PC-3 (cell line): ENCODE measurements around the gene RASAL2. TPM values are rescaled to one million over a fixed set of nuclear protein-coding genes. Genes with fewer than 3 reads are reported as not detected.

ENCODE experiments used
- ATAC-seq: fragments of 200-7000 bp; cut with Tn5 transposase; 2 replicates; pipeline ENCODE4 v1.9.1; 2020; ENCODE audit warnings: mild to moderate bottlenecking, moderate library complexity
- BruUV-seq: library from RNA; stranded (reverse); fragments of 400-500 nt; replicated peaks from 2 replicates; lab custom pipeline; 2021; lab: Mats Ljungman, UMichigan
- CTCF ChIA-PET: fragments of 300-600 bp; sonication (Branson Sonifier 250); formaldehyde crosslinking; loops from one replicate; lab custom pipeline; 2022; ENCODE audit warnings: antibody characterized with exemption; lab: Charles Lee
- POLR2A ChIA-PET: fragments of 300-600 bp; sonication (Branson Sonifier 250); formaldehyde crosslinking; loops from one replicate; lab custom pipeline; 2022; ENCODE audit warnings: antibody characterized with exemption; ENCODE audit not compliant: unreplicated experiment; lab: Charles Lee
- DNase-seq: peaks from one replicate; pipeline ENCODE4 v3.0.0-alpha.2; 2015
- H2AFZ ChIP-seq: fragments of 300-600 bp; sonication (generic); 2 replicates; pipeline ENCODE4 v1.6.0; 2016; ENCODE audit warnings: antibody characterized with exemption, low read length
- H3F3A ChIP-seq: fragments of 300-600 bp; sonication (generic); one replicate; pipeline ENCODE4 v1.6.0; 2017; ENCODE audit warnings: antibody characterized with exemption, low read length, control low read depth, mild to moderate bottlenecking; ENCODE audit not compliant: unreplicated experiment
- H3K27ac ChIP-seq: fragments of 300-600 bp; sonication (generic); 2 replicates; pipeline ENCODE4 v1.5.1; 2016; ENCODE audit warnings: mild to moderate bottlenecking, low read length
- H3K27me3 ChIP-seq: fragments of 300-600 bp; sonication (generic); 2 replicates; pipeline ENCODE4 v1.6.1; 2016; ENCODE audit warnings: low read length, mixed read lengths
- H3K36me3 ChIP-seq: fragments of 300-600 bp; sonication (generic); 2 replicates; pipeline ENCODE4 v1.6.1; 2016; ENCODE audit warnings: low read depth, mixed run types, low read length, mixed read lengths
- H3K4me1 ChIP-seq: fragments of 300-600 bp; sonication (generic); 2 replicates; pipeline ENCODE4 v1.5.1; 2016; ENCODE audit warnings: low read length; ENCODE audit not compliant: insufficient read depth
- H3K4me2 ChIP-seq: fragments of 300-600 bp; sonication (generic); 2 replicates; pipeline ENCODE4 v1.6.0; 2016; ENCODE audit warnings: low read length
- H3K4me3 ChIP-seq: fragments of 300-600 bp; sonication (generic); 2 replicates; pipeline ENCODE4 v1.5.1; 2016; ENCODE audit warnings: mild to moderate bottlenecking, low read length, mixed read lengths
- H3K79me2 ChIP-seq: fragments of 300-600 bp; sonication (generic); 2 replicates; pipeline ENCODE4 v1.6.1; 2017; ENCODE audit warnings: low read length, mixed read lengths
- H3K9ac ChIP-seq: fragments of 300-600 bp; sonication (generic); 2 replicates; pipeline ENCODE4 v1.6.0; 2016; ENCODE audit warnings: mild to moderate bottlenecking, low read length
- H3K9me2 ChIP-seq: fragments of 300-600 bp; sonication (generic); replicated peaks from 2 replicates; pipeline ENCODE4 v1.6.1; 2016; ENCODE audit warnings: mixed run types, low read length, mixed read lengths
- H3K9me3 ChIP-seq: fragments of 300-600 bp; sonication (generic); 2 replicates; pipeline ENCODE4 v1.6.1; 2016; ENCODE audit warnings: low read length, mixed read lengths
- H4K20me1 ChIP-seq: fragments of 300-600 bp; sonication (generic); 2 replicates; pipeline ENCODE4 v1.6.1; 2016; ENCODE audit warnings: low read length, mixed read lengths
- EZH2 ChIP-seq: fragments of 300-600 bp; sonication (generic); IDR thresholded peaks from one replicate; pipeline ENCODE4 v1.6.1; 2017; ENCODE audit warnings: antibody characterized with exemption, mild to moderate bottlenecking, low read length; ENCODE audit not compliant: unreplicated experiment
- EZH2phosphoT487 ChIP-seq: fragments of 300-600 bp; sonication (generic); IDR thresholded peaks from 2 replicates; pipeline ENCODE4 v1.6.1; 2018; ENCODE audit warnings: mild to moderate bottlenecking, antibody characterized with exemption, low read length, borderline replicate concordance
- intact Hi-C: fragments of 100-400 bp; cut with micrococcal nuclease; formaldehyde crosslinking; loops from 2 replicates; pipeline ENCODE4 v1.9.0; 2023
- total RNA-seq: library from RNA; depleted of rRNA; stranded (reverse); fragments of >200 nt; gene quantifications from 2 replicates; pipeline ENCODE4 v1.2.3, GENCODE V29; 2014
- TF ChIP-seq, protein P1 (sequence below): fragments of 300-600 bp; sonication (generic); conservative IDR thresholded peaks from 2 replicates; pipeline ENCODE4 v1.5.1; 2017; ENCODE audit warnings: antibody characterized with exemption, low read depth, mild to moderate bottlenecking, low read length

RASAL2 gene
- total RNA-seq, 1 experiment from 2014 or later: 7.9 TPM

DNA sequence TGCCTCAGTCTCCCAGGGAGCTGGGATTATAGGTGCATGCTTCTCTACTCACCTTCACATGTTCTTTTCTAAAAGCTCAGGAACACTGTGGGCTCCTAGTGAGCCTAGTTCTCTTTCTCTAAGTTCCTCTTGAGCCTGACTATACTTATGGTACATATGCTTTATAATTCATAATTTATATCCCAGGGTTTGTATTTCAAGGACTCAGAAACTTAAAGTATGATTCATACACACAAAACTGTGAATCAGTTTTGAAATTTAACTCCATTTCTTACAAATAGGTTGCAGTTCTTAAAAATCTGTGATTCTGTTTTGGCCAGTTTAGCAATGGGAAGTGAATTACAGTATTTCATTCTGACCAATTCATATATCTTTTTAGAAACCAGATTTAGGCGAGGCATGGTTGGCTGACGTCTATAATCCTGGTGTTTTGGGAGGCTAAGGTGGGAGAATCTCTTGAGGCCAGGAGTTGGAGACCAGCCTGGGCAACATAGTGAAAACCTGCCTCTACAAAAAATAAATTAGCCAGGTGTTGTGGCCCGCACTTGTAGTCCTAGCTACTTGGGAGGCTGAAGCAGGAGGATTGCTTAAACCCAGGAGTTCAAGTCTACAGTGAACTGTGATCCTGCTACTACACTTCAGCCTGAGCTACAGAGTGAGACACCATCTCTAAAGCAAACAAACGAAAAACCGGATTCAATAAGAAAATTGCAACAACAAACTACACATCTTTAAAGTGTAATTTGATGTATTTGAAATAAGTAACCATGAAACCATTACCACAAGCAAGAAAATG lies 15.6 kb downstream of the RASAL2 start:
- BruUV-seq: no TSS peak
- Histone ChIP-seq H3K4me3 (0 out of 2 replicates have a peak overlapping the region, but pooled peaks have one; percentile 17), H3K27me3 (no peaks in the 10 kb centered on the region), H4K20me1 (no peaks in the 10 kb centered on the region), H3K9ac (0 out of 2 replicates have a peak overlapping the region, but pooled peaks have one; percentile 9), H3K4me1 (peaks cover 24% of the 10 kb centered on the region), H3K79me2 (peaks cover 75% of the 10 kb centered on the region), H3F3A (no peaks in the 10 kb centered on the region), H3K4me2 (peak overlapping the region; percentile 59), H2AFZ (no peak overlapping the region), H3K9me2 (no peaks in the 10 kb centered on the region), H3K9me3 (no peaks in the 10 kb centered on the region), H3K36me3 (no peaks in the 10 kb centered on the region), H3K27ac (peak overlapping the region; percentile 57)
- peak; percentile 41 for DNase-seq
- ATAC-seq: peak; percentile 77
- CTCF ChIA-PET: interaction anchor here (0.9 kb wide), 1 partner anchor 190 kb away, joined by 4 read pairs; no protein-coding TSS in a partner anchor
- TF ChIP-seq EZH2: no peak
- TF ChIP-seq, protein P1, sequence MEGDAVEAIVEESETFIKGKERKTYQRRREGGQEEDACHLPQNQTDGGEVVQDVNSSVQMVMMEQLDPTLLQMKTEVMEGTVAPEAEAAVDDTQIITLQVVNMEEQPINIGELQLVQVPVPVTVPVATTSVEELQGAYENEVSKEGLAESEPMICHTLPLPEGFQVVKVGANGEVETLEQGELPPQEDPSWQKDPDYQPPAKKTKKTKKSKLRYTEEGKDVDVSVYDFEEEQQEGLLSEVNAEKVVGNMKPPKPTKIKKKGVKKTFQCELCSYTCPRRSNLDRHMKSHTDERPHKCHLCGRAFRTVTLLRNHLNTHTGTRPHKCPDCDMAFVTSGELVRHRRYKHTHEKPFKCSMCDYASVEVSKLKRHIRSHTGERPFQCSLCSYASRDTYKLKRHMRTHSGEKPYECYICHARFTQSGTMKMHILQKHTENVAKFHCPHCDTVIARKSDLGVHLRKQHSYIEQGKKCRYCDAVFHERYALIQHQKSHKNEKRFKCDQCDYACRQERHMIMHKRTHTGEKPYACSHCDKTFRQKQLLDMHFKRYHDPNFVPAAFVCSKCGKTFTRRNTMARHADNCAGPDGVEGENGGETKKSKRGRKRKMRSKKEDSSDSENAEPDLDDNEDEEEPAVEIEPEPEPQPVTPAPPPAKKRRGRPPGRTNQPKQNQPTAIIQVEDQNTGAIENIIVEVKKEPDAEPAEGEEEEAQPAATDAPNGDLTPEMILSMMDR: no peak
- no peak for TF ChIP-seq EZH2phosphoT487
- intact Hi-C loops: no loop called here
- POLR2A ChIA-PET: interaction anchor here (0.5 kb wide), 1 partner anchor 13 kb away, joined by 3 read pairs; no protein-coding TSS in a partner anchor

DNA sequence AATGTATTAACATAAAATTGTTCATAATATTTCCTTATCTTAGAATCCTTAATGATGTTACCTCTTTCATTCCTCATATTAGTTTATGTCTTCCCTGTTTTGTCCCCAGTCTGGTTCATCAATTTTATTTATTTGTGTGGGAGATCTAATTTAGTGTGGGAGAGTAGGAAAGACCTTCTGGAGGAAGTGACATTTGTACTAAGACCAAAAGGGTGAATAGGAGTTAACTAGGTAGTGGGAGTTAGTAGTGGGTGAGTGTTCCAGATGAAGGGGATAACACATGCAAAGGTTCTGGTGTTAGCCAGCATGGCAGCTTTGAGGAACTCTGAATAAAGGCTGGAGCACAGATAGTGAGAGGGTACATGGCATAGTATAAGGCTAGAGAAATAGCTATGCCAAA lies 21.4 kb downstream of the RASAL2 start:
- H4K20me1 ChIP-seq: no peaks in the 10 kb centered on the region
- intact Hi-C loops: no loop called here
- no peaks in the 10 kb centered on the region for H3K27me3 ChIP-seq
- DNase-seq (no peak), ATAC-seq (0 out of 2 replicates have a peak, but pooled peaks have one; percentile 11)
- H3K9me2 ChIP-seq: no peaks in the 10 kb centered on the region
- no TSS peak for BruUV-seq
- POLR2A ChIA-PET: no interaction called here
- H3K9me3 ChIP-seq: no peaks in the 10 kb centered on the region
- no peak overlapping the region for H3K27ac ChIP-seq
- peaks cover 64% of the 10 kb centered on the region for H3K79me2 ChIP-seq
- TF ChIP-seq, protein P1: no peak
- TF ChIP-seq EZH2: no peak
- no peak for TF ChIP-seq EZH2phosphoT487
- no peak overlapping the region for H3K9ac ChIP-seq
- H3K4me3 ChIP-seq: no peak overlapping the region
- CTCF ChIA-PET: no interaction called here
- H3K4me2 ChIP-seq: no peak overlapping the region
- H3K4me1 ChIP-seq: peaks cover 12% of the 10 kb centered on the region
- H3F3A ChIP-seq: no peaks in the 10 kb centered on the region
- no peaks in the 10 kb centered on the region for H3K36me3 ChIP-seq
- no peak overlapping the region for H2AFZ ChIP-seq

DNA sequence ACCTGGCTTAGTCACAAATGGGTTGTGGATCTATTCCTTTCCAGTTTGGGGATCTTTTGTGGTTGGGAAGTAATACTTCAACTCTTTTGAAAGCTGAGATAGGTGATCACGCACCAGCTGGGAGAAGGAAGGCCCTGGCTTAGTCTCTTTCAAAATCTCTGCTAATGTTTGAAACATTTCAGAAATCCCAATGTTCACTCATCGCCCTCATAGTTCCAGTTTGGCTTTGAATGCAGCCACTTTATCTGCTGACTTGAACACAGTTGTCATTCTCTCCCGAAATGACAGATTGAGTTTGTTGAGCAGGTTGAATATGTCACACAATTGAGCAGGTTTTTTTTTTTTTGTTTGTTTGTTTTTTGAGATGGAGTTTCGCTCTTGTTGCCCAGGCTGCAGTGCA lies 24.6 kb downstream of the RASAL2 start:
- Histone ChIP-seq H3K4me1 (peaks cover 23% of the 10 kb centered on the region), H3K4me3 (no peak overlapping the region), H3K9ac (no peak overlapping the region), H3K9me2 (no peaks in the 10 kb centered on the region), H3K27ac (no peak overlapping the region), H3K36me3 (0 out of 2 replicates have a peak, but pooled peaks cover 4% of the 10 kb centered on the region), H3K79me2 (peaks cover 76% of the 10 kb centered on the region), H3K9me3 (no peaks in the 10 kb centered on the region), H2AFZ (no peak overlapping the region), H3F3A (no peaks in the 10 kb centered on the region), H3K4me2 (no peak overlapping the region), H3K27me3 (no peaks in the 10 kb centered on the region), H4K20me1 (no peaks in the 10 kb centered on the region)
- intact Hi-C loops: no loop called here
- no peak for ATAC-seq
- POLR2A ChIA-PET: no interaction called here
- DNase-seq: no peak
- CTCF ChIA-PET: no interaction called here
- TF ChIP-seq, protein P1: no peak
- TF ChIP-seq EZH2: no peak
- no TSS peak for BruUV-seq
